Ishikawa (cell line): Measurements from ENCODE around the gene ATP6V0E2.
A peak's percentile ranks its signal among the peaks of the same experiment; 100 is the strongest.

Source experiments
- CEBPB ChIP-seq: IDR thresholded peaks from 2 replicates; pipeline ENCODE4 v1.6.1; 2012
- CREB1 ChIP-seq: IDR thresholded peaks from 2 replicates; pipeline ENCODE4 v1.6.1; 2012; ENCODE audit warnings: low read depth
- EGR1 ChIP-seq: IDR thresholded peaks from 2 replicates; pipeline ENCODE4 v1.6.1; 2012
- EP300 ChIP-seq: IDR thresholded peaks from 2 replicates; pipeline ENCODE4 v1.6.1; 2012; ENCODE audit warnings: borderline replicate concordance
- FOXM1 ChIP-seq: IDR thresholded peaks from 2 replicates; pipeline ENCODE4 v1.6.1; 2012; ENCODE audit warnings: low read depth, borderline replicate concordance
- NFIC ChIP-seq: IDR thresholded peaks from 2 replicates; pipeline ENCODE4 v1.6.1; 2012
- RAD21 ChIP-seq: IDR thresholded peaks from 2 replicates; pipeline ENCODE4 v1.6.1; 2012; ENCODE audit warnings: low read depth
- TAF1 ChIP-seq: IDR thresholded peaks from 2 replicates; pipeline ENCODE4 v1.6.1; 2012; ENCODE audit warnings: low read depth, mild to moderate bottlenecking
- TCF12 ChIP-seq: IDR thresholded peaks from 2 replicates; pipeline ENCODE4 v1.6.1; 2012; ENCODE audit warnings: low read depth
- TEAD4 ChIP-seq: IDR thresholded peaks from 2 replicates; pipeline ENCODE4 v1.6.1; 2012
- YY1 ChIP-seq: IDR thresholded peaks from 2 replicates; pipeline ENCODE4 v1.6.1; 2012; ENCODE audit warnings: low read depth
- ZBTB7A ChIP-seq: IDR thresholded peaks from 2 replicates; pipeline ENCODE4 v1.6.1; 2012; ENCODE audit warnings: low read depth
- TF ChIP-seq, protein P1 (sequence below): IDR thresholded peaks from 2 replicates; pipeline ENCODE4 v1.6.1; 2012
- TF ChIP-seq, protein P2 (sequence below): IDR thresholded peaks from 2 replicates; pipeline ENCODE4 v1.6.1; 2012; ENCODE audit warnings: low read depth, mild to moderate bottlenecking
- TF ChIP-seq, protein P3 (sequence below): IDR thresholded peaks from 2 replicates; pipeline ENCODE4 v1.6.1; 2012

Gene ATP6V0E2

DNA sequence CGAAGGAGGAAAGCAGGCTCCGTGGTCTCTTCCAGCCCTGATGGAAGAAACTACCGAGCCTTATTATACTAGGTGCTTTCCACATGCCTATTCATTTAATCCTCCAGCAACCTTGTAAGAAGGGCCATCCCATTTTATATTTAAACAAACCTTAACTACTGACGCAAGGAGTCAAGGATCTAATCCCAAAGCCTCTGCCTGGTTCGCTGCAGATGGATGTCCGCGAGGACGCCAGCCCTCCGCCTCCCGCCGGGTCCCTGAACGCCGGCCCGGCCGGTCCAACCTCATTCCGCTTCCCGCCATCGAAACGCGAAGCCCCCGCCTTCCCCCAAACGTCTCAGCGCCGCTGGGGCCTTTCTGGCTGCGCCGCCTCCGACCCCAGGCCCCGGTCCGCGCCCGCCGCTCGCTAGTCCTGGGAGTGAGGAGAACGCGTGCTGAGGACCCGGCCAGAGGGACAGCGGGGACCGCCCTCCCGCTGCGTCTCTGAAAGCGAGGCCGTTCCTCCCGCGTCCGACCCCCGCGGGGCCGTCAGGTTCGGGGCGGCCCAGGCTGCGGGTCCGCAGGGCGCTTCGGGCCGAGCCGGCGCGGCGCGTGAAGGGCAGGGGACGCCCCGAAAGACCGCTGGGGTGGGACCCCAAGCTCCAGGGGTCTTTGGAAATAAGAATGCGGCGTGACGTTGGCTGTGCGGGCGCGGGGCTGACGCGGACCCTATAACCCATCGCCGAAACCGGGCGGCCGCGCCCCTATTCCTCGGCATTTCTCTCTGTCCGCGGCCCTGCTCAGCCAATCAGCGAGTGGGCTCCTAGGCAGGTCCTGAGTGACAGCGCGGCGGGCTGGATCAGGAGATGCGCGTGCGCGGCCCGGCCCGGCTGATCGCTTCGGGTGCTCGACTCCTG, at the start of gene ATP6V0E2:
Gene ATP6V0E2 (plus strand): TSS at position 896 of the 896 bp plus-strand sequence. CDS start 97 bp downstream, outside the sequence.
- TF ChIP-seq TCF12 (0 out of 2 replicates have a peak, but pooled peaks have one; percentile 12), ZBTB7A (peak; percentile 85), CEBPB (no peak), FOXM1 (no peak), EGR1 (no peak)
- TF ChIP-seq, protein P1, sequence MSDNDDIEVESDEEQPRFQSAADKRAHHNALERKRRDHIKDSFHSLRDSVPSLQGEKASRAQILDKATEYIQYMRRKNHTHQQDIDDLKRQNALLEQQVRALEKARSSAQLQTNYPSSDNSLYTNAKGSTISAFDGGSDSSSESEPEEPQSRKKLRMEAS = peak; percentile 25; the same call in 1 of the 2 replicates

DNA sequence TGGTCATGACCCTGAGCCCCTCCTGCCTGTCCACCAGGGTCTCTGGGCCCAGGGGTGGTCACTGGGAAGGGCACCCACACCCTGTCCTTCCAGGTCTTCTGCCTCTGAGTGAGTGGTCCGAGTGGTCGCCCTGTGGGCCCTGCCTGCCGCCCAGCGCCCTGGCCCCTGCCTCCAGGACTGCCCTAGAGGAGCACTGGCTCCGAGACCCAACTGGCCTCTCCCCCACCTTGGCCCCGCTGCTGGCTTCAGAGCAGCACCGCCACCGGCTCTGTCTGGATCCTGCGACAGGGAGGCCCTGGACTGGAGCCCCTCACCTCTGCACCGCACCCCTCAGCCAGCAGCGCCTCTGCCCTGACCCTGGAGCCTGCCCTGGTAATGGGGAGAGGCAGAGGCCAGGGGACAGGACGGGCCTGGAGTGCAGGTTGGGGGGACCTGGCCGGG, 49.4 kb upstream of the ATP6V0E2 start:
- TF ChIP-seq EP300 (no peak), YY1 (no peak), TEAD4 (no peak), NFIC (no peak), CREB1 (no peak), TCF12 (no peak), ZBTB7A (no peak)
- TF ChIP-seq, protein P2, sequence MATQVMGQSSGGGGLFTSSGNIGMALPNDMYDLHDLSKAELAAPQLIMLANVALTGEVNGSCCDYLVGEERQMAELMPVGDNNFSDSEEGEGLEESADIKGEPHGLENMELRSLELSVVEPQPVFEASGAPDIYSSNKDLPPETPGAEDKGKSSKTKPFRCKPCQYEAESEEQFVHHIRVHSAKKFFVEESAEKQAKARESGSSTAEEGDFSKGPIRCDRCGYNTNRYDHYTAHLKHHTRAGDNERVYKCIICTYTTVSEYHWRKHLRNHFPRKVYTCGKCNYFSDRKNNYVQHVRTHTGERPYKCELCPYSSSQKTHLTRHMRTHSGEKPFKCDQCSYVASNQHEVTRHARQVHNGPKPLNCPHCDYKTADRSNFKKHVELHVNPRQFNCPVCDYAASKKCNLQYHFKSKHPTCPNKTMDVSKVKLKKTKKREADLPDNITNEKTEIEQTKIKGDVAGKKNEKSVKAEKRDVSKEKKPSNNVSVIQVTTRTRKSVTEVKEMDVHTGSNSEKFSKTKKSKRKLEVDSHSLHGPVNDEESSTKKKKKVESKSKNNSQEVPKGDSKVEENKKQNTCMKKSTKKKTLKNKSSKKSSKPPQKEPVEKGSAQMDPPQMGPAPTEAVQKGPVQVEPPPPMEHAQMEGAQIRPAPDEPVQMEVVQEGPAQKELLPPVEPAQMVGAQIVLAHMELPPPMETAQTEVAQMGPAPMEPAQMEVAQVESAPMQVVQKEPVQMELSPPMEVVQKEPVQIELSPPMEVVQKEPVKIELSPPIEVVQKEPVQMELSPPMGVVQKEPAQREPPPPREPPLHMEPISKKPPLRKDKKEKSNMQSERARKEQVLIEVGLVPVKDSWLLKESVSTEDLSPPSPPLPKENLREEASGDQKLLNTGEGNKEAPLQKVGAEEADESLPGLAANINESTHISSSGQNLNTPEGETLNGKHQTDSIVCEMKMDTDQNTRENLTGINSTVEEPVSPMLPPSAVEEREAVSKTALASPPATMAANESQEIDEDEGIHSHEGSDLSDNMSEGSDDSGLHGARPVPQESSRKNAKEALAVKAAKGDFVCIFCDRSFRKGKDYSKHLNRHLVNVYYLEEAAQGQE = no peak
- TF ChIP-seq, protein P1 = no peak

DNA sequence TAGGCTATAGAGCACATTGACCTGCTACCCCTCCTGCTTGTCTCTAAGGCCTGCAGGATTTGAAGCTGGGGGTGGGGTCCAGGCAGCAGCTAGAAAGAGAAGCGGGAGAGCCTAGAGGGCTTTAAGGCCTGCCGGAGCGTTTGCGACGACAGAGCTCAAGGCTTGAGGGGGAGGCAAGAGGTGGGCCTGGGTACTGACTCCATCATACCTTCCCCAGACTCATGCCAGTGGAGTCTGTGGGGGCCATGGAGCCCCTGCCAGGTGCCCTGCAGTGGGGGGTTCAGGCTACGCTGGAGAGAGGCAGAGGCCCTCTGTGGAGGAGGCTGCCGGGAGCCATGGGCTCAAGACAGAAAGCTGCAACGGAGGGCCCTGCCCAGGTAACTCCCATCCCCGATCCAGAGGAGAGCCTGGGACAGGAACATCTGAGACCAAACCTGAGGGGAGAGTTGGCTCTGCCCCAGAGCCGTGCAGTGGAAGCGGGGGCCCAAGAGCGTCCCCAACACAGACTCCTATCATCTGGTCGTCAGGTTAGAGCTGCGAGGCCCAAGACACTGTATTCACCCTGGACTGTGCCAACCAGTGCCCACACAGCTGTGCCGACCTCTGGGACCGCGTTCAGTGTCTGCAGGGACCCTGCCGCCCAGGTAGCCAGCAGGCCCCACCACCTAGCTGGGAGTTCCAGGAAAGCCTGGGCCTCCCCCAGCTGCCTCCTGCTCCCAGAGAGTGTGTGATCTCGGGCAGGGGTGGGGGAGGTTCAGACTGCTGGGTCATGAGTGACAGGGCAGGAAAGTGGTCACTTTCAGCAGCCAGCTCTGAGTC, 48.8 kb upstream of the ATP6V0E2 start:
- TF ChIP-seq EP300 = no peak
- no peak for TF ChIP-seq TAF1
- TF ChIP-seq RAD21 = no peak
- TF ChIP-seq ZBTB7A = no peak
- TF ChIP-seq CEBPB = no peak
- no peak for TF ChIP-seq TCF12
- TF ChIP-seq CREB1 = no peak
- no peak for TF ChIP-seq YY1
- TF ChIP-seq FOXM1 = no peak
- TF ChIP-seq EGR1 = no peak
- TF ChIP-seq TEAD4 = no peak
- TF ChIP-seq NFIC = no peak
- TF ChIP-seq, protein P3, sequence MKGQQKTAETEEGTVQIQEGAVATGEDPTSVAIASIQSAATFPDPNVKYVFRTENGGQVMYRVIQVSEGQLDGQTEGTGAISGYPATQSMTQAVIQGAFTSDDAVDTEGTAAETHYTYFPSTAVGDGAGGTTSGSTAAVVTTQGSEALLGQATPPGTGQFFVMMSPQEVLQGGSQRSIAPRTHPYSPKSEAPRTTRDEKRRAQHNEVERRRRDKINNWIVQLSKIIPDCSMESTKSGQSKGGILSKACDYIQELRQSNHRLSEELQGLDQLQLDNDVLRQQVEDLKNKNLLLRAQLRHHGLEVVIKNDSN = no peak
- TF ChIP-seq, protein P1 = no peak
- TF ChIP-seq, protein P2 = no peak

DNA sequence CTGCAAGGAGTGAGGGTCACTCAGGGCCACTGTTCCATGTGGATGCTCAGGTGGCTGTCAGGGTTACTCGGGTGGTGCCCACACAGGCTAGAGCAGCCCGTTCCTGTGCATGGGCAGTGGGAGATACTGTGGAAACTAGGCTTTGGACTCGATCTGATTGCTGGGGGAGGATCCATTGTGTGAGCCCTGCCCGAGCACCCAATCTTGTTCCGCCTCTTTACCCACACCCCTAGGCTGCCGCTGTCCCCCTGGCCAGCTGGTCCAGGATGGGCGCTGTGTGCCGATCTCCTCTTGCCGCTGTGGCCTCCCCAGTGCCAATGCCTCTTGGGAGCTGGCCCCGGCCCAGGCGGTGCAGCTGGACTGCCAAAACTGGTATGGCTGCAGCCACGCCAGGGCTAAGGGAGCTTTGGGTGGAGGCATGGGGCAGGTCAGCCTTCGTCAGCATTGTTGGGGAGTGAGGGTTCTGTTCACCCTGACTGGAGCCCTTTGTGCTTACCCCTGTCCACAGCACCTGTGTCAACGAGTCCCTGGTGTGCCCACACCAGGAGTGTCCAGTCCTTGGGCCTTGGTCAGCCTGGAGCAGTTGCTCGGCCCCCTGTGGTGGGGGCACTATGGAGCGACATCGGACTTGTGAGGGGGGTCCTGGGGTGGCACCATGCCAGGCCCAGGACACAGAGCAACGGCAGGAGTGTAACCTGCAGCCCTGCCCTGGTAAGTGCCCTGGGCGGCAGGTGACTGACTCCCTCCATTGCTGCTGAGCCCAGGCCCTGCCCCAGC, 48.0 kb upstream of the ATP6V0E2 start:
- no peak for TF ChIP-seq YY1
- TF ChIP-seq TAF1 = no peak
- no peak for TF ChIP-seq TEAD4
- no peak for TF ChIP-seq EGR1
- TF ChIP-seq RAD21 = no peak
- TF ChIP-seq EP300 = no peak
- no peak for TF ChIP-seq FOXM1
- TF ChIP-seq, protein P3 = no peak
- no peak for TF ChIP-seq NFIC
- TF ChIP-seq, protein P1 = no peak
